Activated T-cell treated with anti-CD3 and anti-CD28 coated beads, Interleukin-2, amount 50 U/mL, for 4 hours (primary cell): ENCODE results near the gene CFAP91. TPM values are rescaled to one million over a fixed set of nuclear protein-coding genes. Genes with fewer than 3 reads are reported as not detected.
"Not testable (repeated sequence)": the region's sequence is repeated elsewhere in the genome, so short reads cannot be mapped to it uniquely, and the experiment has no call there.

Source experiments
- ATAC-seq, 2 donors: fragments of 200-7000 bp; cut with Tn5 transposase; one replicate each; pipeline ENCODE4 v1.10.0; 2021
- DNase-seq: peaks from one replicate; pipeline ENCODE4 v3.0.0-alpha.2; 2020
- H3K27me3 Mint-ChIP-seq: one replicate; pipeline ENCODE4 v1.8.0; 2021; ENCODE audit warnings: low read depth, mixed read lengths
- H3K36me3 Mint-ChIP-seq: one replicate; pipeline ENCODE4 v1.8.0; 2022; ENCODE audit warnings: mixed read lengths; ENCODE audit not compliant: insufficient read depth
- H3K4me1 Mint-ChIP-seq: one replicate; pipeline ENCODE4 v1.8.0; 2021; ENCODE audit warnings: low read depth, mixed read lengths
- H3K4me3 Mint-ChIP-seq: one replicate; pipeline ENCODE4 v1.8.0; 2021; ENCODE audit warnings: mild to moderate bottlenecking, moderate library complexity, mixed read lengths
- H3K9me3 Mint-ChIP-seq: one replicate; pipeline ENCODE4 v1.8.0; 2021; ENCODE audit warnings: mixed read lengths
- total RNA-seq, 3 donors: library from RNA; stranded (reverse); gene quantifications; one replicate each; pipeline ENCODE4 v1.2.1, GENCODE V29; 2021

The CFAP91 gene
- total RNA-seq, 3 donors from 2014 or later = 0.16 to 0.29 (median 0.25) TPM

- Mint-ChIP-seq H3K4me3 (no peak overlapping the region), H3K27me3 (no peaks in the 10 kb centered on the region), H3K4me1 (peaks cover 34% of the 10 kb centered on the region), H3K9me3 (no peaks in the 10 kb centered on the region), H3K36me3 (peaks cover 35% of the 10 kb centered on the region)
- DNase-seq = no peak
- ATAC-seq = no peak
Measured at GRCh38 chr3:119672776-119673175, 30.0 kb upstream of the CFAP91 start.

- DNase-seq (peak; percentile 4), ATAC-seq (no peak)
- Mint-ChIP-seq H3K36me3 (peaks cover 35% of the 10 kb centered on the region), H3K9me3 (no peaks in the 10 kb centered on the region), H3K4me3 (no peak overlapping the region), H3K4me1 (peaks cover 35% of the 10 kb centered on the region), H3K27me3 (no peaks in the 10 kb centered on the region)
Measured at GRCh38 chr3:119673875-119674274, 28.9 kb upstream of the CFAP91 start.

GRCh38 chr3:119675188-119675874 lies 27.5 kb upstream of the CFAP91 start:
- Mint-ChIP-seq H3K4me1 (peaks cover 35% of the 10 kb centered on the region), H3K27me3 (no peaks in the 10 kb centered on the region), H3K4me3 (peak overlapping the region; percentile 94), H3K36me3 (peaks cover 28% of the 10 kb centered on the region), H3K9me3 (no peaks in the 10 kb centered on the region)
- DNase-seq (no peak), ATAC-seq (no peak)

GRCh38 chr3:119676020-119676419 lies 26.8 kb upstream of the CFAP91 start:
- Mint-ChIP-seq H3K4me1 (peaks cover 35% of the 10 kb centered on the region), H3K27me3 (no peaks in the 10 kb centered on the region), H3K4me3 (peak overlapping the region; percentile 94), H3K9me3 (no peaks in the 10 kb centered on the region), H3K36me3 (peaks cover 26% of the 10 kb centered on the region)
- ATAC-seq (no peak), DNase-seq (no peak)

GRCh38 chr3:119676771-119677640 lies 25.8 kb upstream of the CFAP91 start, which contains the start of gene COX17:
COX17 (minus strand) TSS chr3:119677406; CDS start chr3:119677310, 96 bp downstream.
- H3K9me3 Mint-ChIP-seq = no peaks in the 10 kb centered on the region
- H3K27me3 Mint-ChIP-seq = no peaks in the 10 kb centered on the region
- ATAC-seq = peak; percentile 92 to 94
- H3K4me1 Mint-ChIP-seq = peaks cover 34% of the 10 kb centered on the region
- H3K4me3 Mint-ChIP-seq = peak within 1 kb of the TSS; percentile 94
- peaks cover 18% of the 10 kb centered on the region for H3K36me3 Mint-ChIP-seq
- DNase-seq = peak; percentile 94

- H3K36me3 Mint-ChIP-seq = peaks cover 14% of the 10 kb centered on the region
- H3K9me3 Mint-ChIP-seq = no peaks in the 10 kb centered on the region
- peak overlapping the region; percentile 94 for H3K4me3 Mint-ChIP-seq
- no peaks in the 10 kb centered on the region for H3K27me3 Mint-ChIP-seq
- no peak for DNase-seq
- ATAC-seq = no peak
- H3K4me1 Mint-ChIP-seq = peaks cover 30% of the 10 kb centered on the region
Measured at GRCh38 chr3:119677641-119677934, 25.2 kb upstream of the CFAP91 start.

- DNase-seq, H3K9me3 Mint-ChIP-seq, ATAC-seq, H3K36me3 Mint-ChIP-seq, H3K27me3 Mint-ChIP-seq, H3K4me3 Mint-ChIP-seq: not testable (repeated sequence)
- H3K4me1 Mint-ChIP-seq = peaks cover 30% of the 10 kb centered on the region
Measured at GRCh38 chr3:119678209-119678608, 24.6 kb upstream of the CFAP91 start.

- H3K27me3 Mint-ChIP-seq = no peaks in the 10 kb centered on the region
- peaks cover 25% of the 10 kb centered on the region for H3K4me1 Mint-ChIP-seq
- H3K9me3 Mint-ChIP-seq = no peaks in the 10 kb centered on the region
- H3K4me3 Mint-ChIP-seq = no peak overlapping the region
- ATAC-seq = no peak
- H3K36me3 Mint-ChIP-seq = peaks cover 4% of the 10 kb centered on the region
- no peak for DNase-seq
Measured at GRCh38 chr3:119679874-119680273, 22.9 kb upstream of the CFAP91 start.

- no peaks in the 10 kb centered on the region for H3K9me3 Mint-ChIP-seq
- no peaks in the 10 kb centered on the region for H3K27me3 Mint-ChIP-seq
- H3K36me3 Mint-ChIP-seq = no peaks in the 10 kb centered on the region
- DNase-seq (no peak), ATAC-seq (no peak)
- peaks cover 11% of the 10 kb centered on the region for H3K4me1 Mint-ChIP-seq
- H3K4me3 Mint-ChIP-seq = no peak overlapping the region
Measured at GRCh38 chr3:119681279-119681678, 21.5 kb upstream of the CFAP91 start.

- Mint-ChIP-seq H3K4me3 (no peak overlapping the region), H3K9me3 (no peaks in the 10 kb centered on the region)
- ATAC-seq = no peak
Measured at GRCh38 chr3:119683421-119683820, 19.4 kb upstream of the CFAP91 start.

GRCh38 chr3:119690043-119690656 lies 12.7 kb upstream of the CFAP91 start:
- ATAC-seq (no peak), DNase-seq (no peak)
- H3K9me3 Mint-ChIP-seq = no peaks in the 10 kb centered on the region
- H3K4me1 Mint-ChIP-seq = no peaks in the 10 kb centered on the region
- no peak overlapping the region for H3K4me3 Mint-ChIP-seq
- H3K36me3 Mint-ChIP-seq = no peaks in the 10 kb centered on the region
- H3K27me3 Mint-ChIP-seq = peaks cover 5% of the 10 kb centered on the region

More at GRCh38 chr3:119683421-119683820, 19.4 kb upstream of the CFAP91 start:
- H3K4me1 Mint-ChIP-seq = no peaks in the 10 kb centered on the region
- no peak for DNase-seq
- peaks cover 3% of the 10 kb centered on the region for H3K27me3 Mint-ChIP-seq
- no peaks in the 10 kb centered on the region for H3K36me3 Mint-ChIP-seq

- no peaks in the 10 kb centered on the region for H3K9me3 Mint-ChIP-seq
- ATAC-seq (no peak), DNase-seq (no peak)
- H3K36me3 Mint-ChIP-seq = no peaks in the 10 kb centered on the region
- H3K4me1 Mint-ChIP-seq = peaks cover 13% of the 10 kb centered on the region
- no peaks in the 10 kb centered on the region for H3K27me3 Mint-ChIP-seq
- H3K4me3 Mint-ChIP-seq = no peak overlapping the region
Measured at GRCh38 chr3:119695480-119695879, 7.3 kb upstream of the CFAP91 start.

- H3K4me1 Mint-ChIP-seq = peaks cover 31% of the 10 kb centered on the region
- H3K27me3 Mint-ChIP-seq = no peaks in the 10 kb centered on the region
- ATAC-seq (no peak), DNase-seq (no peak)
- no peaks in the 10 kb centered on the region for H3K36me3 Mint-ChIP-seq
- no peak overlapping the region for H3K4me3 Mint-ChIP-seq
- peaks cover 6% of the 10 kb centered on the region for H3K9me3 Mint-ChIP-seq
Measured at GRCh38 chr3:119697394-119697793, 5.4 kb upstream of the CFAP91 start.

- H3K9me3 Mint-ChIP-seq = peaks cover 6% of the 10 kb centered on the region
Measured at GRCh38 chr3:119700269-119700919, 2.4 kb upstream of the CFAP91 start.

More at GRCh38 chr3:119700269-119700919, 2.4 kb upstream of the CFAP91 start:
- ATAC-seq (peak; percentile 51 to 68), DNase-seq (no peak)
- Mint-ChIP-seq H3K4me1 (peaks cover 44% of the 10 kb centered on the region), H3K36me3 (no peaks in the 10 kb centered on the region), H3K27me3 (no peaks in the 10 kb centered on the region), H3K4me3 (peak overlapping the region; percentile 11)
